AG04450 (cell line): ENCODE measurements around the gene SLC46A1. TPM values are rescaled to one million over a fixed set of nuclear protein-coding genes. Genes with fewer than 3 reads are reported as not detected.

Source experiments
- CTCF ChIA-PET: fragments of 300-600, 350-600 bp; formaldehyde crosslinking; extraction: SDS; loops from one replicate; lab custom pipeline; 2022; ENCODE audit warnings: antibody characterized with exemption, inconsistent platforms; lab: Charles Lee
- POLR2A ChIA-PET: fragments of 350-600 bp; formaldehyde crosslinking; extraction: SDS; loops from one replicate; lab custom pipeline; 2021; ENCODE audit warnings: antibody characterized with exemption, inconsistent platforms; lab: Yijun Ruan, JAX
- DNase-seq: peaks from one replicate; pipeline ENCODE4 v3.0.0-alpha.2; 2011; ENCODE audit warnings: low read depth, low spot score
- H3K27ac ChIP-seq: one replicate; pipeline ENCODE4 v1.5.1; 2012; ENCODE audit warnings: low read depth, low read length, control low read depth
- H3K27me3 ChIP-seq: one replicate; pipeline ENCODE4 v1.6.0; 2012; ENCODE audit warnings: low read length; ENCODE audit not compliant: control insufficient read depth, insufficient read depth
- H3K4me3 ChIP-seq: 2 replicates; pipeline ENCODE4 v1.5.1; 2011; ENCODE audit warnings: mild to moderate bottlenecking, low read depth, low read length, control low read depth
- H3K9me3 ChIP-seq: 2 replicates; pipeline ENCODE4 v1.5.1; 2012; ENCODE audit warnings: low read length; ENCODE audit not compliant: control insufficient read depth, insufficient read depth
- CTCF ChIP-seq: IDR thresholded peaks from 2 replicates; pipeline ENCODE4 v1.5.1; 2011; ENCODE audit warnings: low read depth, low read length, control low read depth, inconsistent platforms
- polyA minus RNA-seq: library from RNA; depleted of rRNA, polyadenylated mRNA; stranded (reverse); fragments of >200 nt; gene quantifications from 2 replicates; pipeline ENCODE4 v1.2.3, GENCODE V29; 2011; rRNA and poly(A)+ RNA removed
- polyA plus RNA-seq: library from polyadenylated mRNA; depleted of rRNA; stranded (reverse); fragments of >200 nt; gene quantifications from 2 replicates; pipeline ENCODE4 v1.2.3, GENCODE V29; 2011; rRNA removed

The SLC46A1 gene
- polyA plus RNA-seq (2.5 and 3.4 TPM in 2 replicates), polyA minus RNA-seq (3.9 and 7.6 TPM in 2 replicates)

- CTCF ChIA-PET = interaction anchor here (0.9 to 6.2 kb wide), 2 partner anchors 12 to 512 kb away, joined by 3 to 39 read pairs; partner anchors contain the start of gene LYRM9
- peaks cover 3% of the 10 kb centered on the region for H3K27me3 ChIP-seq
- no peaks in the 10 kb centered on the region for H3K9me3 ChIP-seq
- H3K4me3 ChIP-seq = peak within 1 kb of the TSS; percentile 72
- TF ChIP-seq CTCF = no peak
- H3K27ac ChIP-seq = no peak within 1 kb of the TSS
- POLR2A ChIA-PET = interaction anchor here (0.5 to 1.8 kb wide), 2 partner anchors 32 to 48 kb away, joined by 3 to 6 read pairs; partner anchors contain the start of gene POLDIP2
- DNase-seq = no peak
Measured at GRCh38 chr17:28405632-28406472, at the start of gene SLC46A1. SLC46A1 (minus strand) TSS chr17:28406212; CDS start chr17:28406114, 98 bp downstream.

DNA sequence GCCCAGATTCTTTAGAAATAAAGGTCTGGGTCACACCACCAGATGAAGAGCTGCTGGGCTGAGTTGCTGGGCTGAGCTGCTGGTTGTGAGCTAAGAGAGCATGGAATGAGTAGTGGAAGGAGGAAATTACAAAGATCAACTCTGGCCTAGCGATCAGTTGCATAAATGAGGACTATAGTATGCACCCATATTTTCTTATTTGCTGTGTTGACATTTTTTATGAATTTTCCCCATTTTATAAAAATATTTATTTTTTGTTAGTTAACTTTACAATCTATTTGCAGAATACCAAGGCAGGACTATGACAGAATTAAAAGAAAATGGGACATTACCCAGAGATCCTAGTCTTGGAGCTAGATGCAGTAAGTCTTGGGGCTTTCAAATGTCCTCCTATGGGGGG, 43.8 kb upstream of the SLC46A1 start:
- POLR2A ChIA-PET = no interaction called here
- no peak overlapping the region for H3K4me3 ChIP-seq
- H3K27ac ChIP-seq = no peak overlapping the region
- no peaks in the 10 kb centered on the region for H3K9me3 ChIP-seq
- DNase-seq = no peak
- no peak for TF ChIP-seq CTCF
- H3K27me3 ChIP-seq = peaks cover 9% of the 10 kb centered on the region
- CTCF ChIA-PET = interaction anchor here (0.6 kb wide), 1 partner anchor 58 kb away, joined by 3 read pairs; no protein-coding TSS in a partner anchor

DNA sequence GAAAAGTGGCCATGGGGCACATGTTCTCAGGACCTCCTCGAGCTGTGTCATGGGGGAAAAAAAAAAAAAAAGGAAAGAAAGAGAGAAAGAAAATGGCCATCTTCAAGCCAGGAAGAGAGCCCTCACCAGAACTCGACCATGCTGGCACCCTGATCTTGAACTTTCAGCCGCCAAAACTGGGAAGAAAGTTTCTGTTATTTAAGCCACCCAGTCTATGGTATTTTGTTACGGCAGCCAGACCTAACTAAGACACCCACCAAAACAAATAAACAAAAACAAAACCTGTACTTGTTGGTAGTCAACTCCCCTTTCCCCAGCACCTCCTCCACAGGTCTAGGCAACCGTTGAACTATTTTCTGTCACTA, 41.4 kb upstream of the SLC46A1 start:
- CTCF ChIA-PET = interaction anchor here (1.1 kb wide), 1 partner anchor 31 kb away, joined by 3 read pairs; no protein-coding TSS in a partner anchor
- no peaks in the 10 kb centered on the region for H3K9me3 ChIP-seq
- POLR2A ChIA-PET = no interaction called here
- H3K27me3 ChIP-seq = peaks cover 10% of the 10 kb centered on the region
- no peak for TF ChIP-seq CTCF
- H3K4me3 ChIP-seq = no peak overlapping the region
- DNase-seq = no peak
- H3K27ac ChIP-seq = no peak overlapping the region

- Histone ChIP-seq H3K27ac (no peak overlapping the region), H3K9me3 (no peaks in the 10 kb centered on the region), H3K27me3 (peaks cover 10% of the 10 kb centered on the region), H3K4me3 (no peak overlapping the region)
- no peak for DNase-seq
- TF ChIP-seq CTCF = no peak
- ChIA-PET CTCF (interaction anchor here (1.1 kb wide), 1 partner anchor 31 kb away, joined by 3 read pairs; no protein-coding TSS in a partner anchor), POLR2A (no interaction called here)
Measured at GRCh38 chr17:28446716-28447395, 40.8 kb upstream of the SLC46A1 start.
